Sigmoid colon (tissue), 7 donors: ENCODE measurements around the gene ATP13A5. TPM values are rescaled to one million over a fixed set of nuclear protein-coding genes. Genes with fewer than 3 reads are reported as not detected.

ENCODE experiments used
- DNase-seq: peaks from one replicate; pipeline ENCODE4 v3.0.0-alpha.2; 2019
- H3K27ac ChIP-seq, 4 donors: fragments of 200-600 bp; sonication (generic); one replicate each; pipeline ENCODE4 v1.5.1; 2016 to 2019; ENCODE audit warnings: mild to moderate bottlenecking in 1 of 4
- H3K27me3 ChIP-seq, 3 donors: fragments of 200-600 bp; sonication (generic); one replicate each; pipeline ENCODE4 v1.5.1; 2019; ENCODE audit warnings: mild to moderate bottlenecking in 1 of 3
- H3K36me3 ChIP-seq, 4 donors: fragments of 200-600 bp; sonication (generic); one replicate each; pipeline ENCODE4 v1.5.1; 2016 to 2019
- H3K4me1 ChIP-seq, 4 donors: fragments of 200-600 bp; sonication (generic); one replicate each; pipeline ENCODE4 v1.5.1; 2017 to 2019
- H3K4me3 ChIP-seq, 4 donors: fragments of 200-600 bp; sonication (generic); one replicate each; pipeline ENCODE4 v1.5.1; 2017 to 2019; ENCODE audit warnings: mild to moderate bottlenecking in 2 of 4, moderate library complexity in 1 of 4
- H3K9me3 ChIP-seq, 4 donors: fragments of 200-600 bp in 3 of 4; sonication (generic) in 3 of 4; one replicate each; pipeline versions ENCODE4 v1.5.1 to v1.6.1; 2013 to 2019
- EP300 ChIP-seq, 4 donors: sonication (generic); formaldehyde crosslinking; IDR thresholded peaks; one replicate each; pipeline ENCODE4 v1.6.1; 2017; ENCODE audit warnings: antibody characterized with exemption in 4 of 4
- POLR2A ChIP-seq, 2 donors: fragments of 450-650 bp; IDR thresholded peaks; one replicate each; pipeline ENCODE4 v1.6.1; 2016; ENCODE audit warnings: antibody characterized with exemption in 2 of 2, mild to moderate bottlenecking in 2 of 2, moderate library complexity in 2 of 2
- POLR2AphosphoS5 ChIP-seq, 4 donors: sonication (generic); formaldehyde crosslinking; IDR thresholded peaks; one replicate each; pipeline ENCODE4 v1.6.1; 2017; ENCODE audit warnings: antibody characterized with exemption in 4 of 4
- WGBS, 2 donors: extraction: QIAGEN DNeasy Blood & Tissue Kit; methylation state at CpG; one replicate each; pipeline ENCODE4 v1.1.7; 2013; 5-methylcytosine and 5-hydroxymethylcytosine counted together
- intact Hi-C: fragments of 100-400 bp; cut with DNase I; formaldehyde crosslinking; loops from one replicate; pipeline ENCODE4 v1.15.1; 2023
- polyA plus RNA-seq, 3 donors: library from polyadenylated mRNA; stranded (reverse); fragments of 200-250 nt; gene quantifications; one replicate each; pipeline ENCODE4 v1.2.3, GENCODE V29; 2013
- total RNA-seq, 4 donors: library from RNA; depleted of rRNA; stranded (reverse); fragments of >200 nt; gene quantifications; one replicate each; pipeline ENCODE4 v1.1.0, GENCODE V29; 2016
- TF ChIP-seq, protein P1 (sequence below), 4 experiments: fragments of 450-650 bp in 3 of 4; fragments of 200-600 bp in 1 of 4; IDR thresholded peaks; one replicate each; pipeline ENCODE4 v1.5.1; 2016 to 2019; ENCODE audit warnings: antibody characterized with exemption in 4 of 4, mild to moderate bottlenecking in 3 of 4, moderate library complexity in 2 of 4
- donor health status: healthy with polysubstance abuse.
- donor health status: Bipolar disorder and iron deficiency.
- donor health status: healthy.

Gene ATP13A5
- total and polyA plus RNA-seq, 7 donors = 0.16 to 1.8 TPM; not detected in 5

DNA sequence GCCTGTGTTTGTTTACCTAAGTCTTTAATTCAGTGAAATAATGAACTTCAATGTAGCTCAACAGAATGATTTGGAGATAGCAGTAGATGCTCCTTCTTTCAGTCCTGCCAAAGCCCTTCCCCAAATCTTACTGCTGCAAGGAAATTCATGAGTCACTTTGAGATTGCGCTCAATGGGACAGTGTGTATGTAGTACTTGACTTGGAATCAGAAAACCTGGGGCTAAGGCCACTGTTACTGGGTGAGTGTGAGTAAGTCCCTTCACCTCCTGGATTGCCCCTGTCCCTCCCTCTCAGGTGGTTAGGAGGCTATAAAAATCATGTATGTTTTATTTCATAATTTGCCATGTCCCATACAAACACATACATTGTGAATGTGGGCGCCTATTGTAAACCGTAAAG is 29.9 kb downstream of the ATP13A5 start:
- 53 to 74% methylated on average over 3 of the region's 3 CpGs for WGBS, 2 donors
- Histone ChIP-seq H3K27me3 (no peaks in the 10 kb centered on the region), H3K27ac (no peak overlapping the region), H3K36me3 (no peaks in the 10 kb centered on the region), H3K9me3 (no peaks in the 10 kb centered on the region), H3K4me3 (no peak overlapping the region), H3K4me1 (no peaks in the 10 kb centered on the region)
- DNase-seq = no peak
- TF ChIP-seq POLR2A (IDR thresholded peaks at IDR 0.05) (no peak), EP300 (IDR thresholded peaks at IDR 0.05) (no peak), POLR2AphosphoS5 (IDR thresholded peaks at IDR 0.05) (no peak)
- intact Hi-C loops = no loop called here

DNA sequence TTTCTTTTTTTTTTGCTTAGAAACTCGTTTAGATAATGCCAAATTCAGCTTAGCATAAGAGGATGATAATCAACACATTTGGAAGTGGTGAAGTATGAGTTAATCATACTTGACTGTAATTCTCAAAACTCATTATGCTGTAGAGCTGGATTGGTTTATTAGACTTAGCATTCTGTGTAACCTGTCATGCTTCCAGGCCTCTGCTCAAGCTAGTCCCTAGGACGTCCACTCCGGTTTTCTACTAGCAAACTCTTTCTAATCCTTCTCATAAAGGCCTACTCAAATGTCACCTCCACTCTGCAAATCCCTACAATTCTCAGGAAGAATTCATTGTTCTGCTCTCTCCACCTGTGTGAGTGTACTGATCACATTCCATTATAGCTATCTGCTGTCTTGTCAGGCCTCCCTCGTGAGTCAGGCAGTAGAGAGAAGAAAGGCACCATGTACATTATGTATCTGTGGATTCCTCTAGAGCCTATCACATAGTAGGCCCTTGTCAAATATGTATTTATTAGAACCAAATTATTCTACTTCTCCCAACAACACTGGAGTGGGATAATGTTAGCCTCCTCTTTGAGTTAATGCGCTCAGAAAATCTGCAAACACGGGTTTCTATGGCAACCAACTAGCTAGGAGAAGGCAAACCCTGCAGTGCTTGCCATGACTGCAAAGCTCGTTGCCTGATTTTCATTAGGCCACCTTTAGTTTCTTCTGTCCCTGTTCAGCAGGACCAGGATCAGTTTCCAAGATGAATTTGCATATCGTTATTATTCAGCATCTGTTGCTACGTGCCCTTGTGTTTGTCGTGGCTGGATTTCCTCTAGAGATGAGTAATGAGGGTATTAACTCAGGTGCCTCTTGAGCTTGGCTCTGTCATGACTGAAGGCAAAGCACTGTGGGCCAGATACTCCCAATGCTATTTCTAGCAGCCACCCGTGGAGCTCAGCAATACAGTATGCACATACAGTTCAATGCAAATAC is 30.7 kb downstream of the ATP13A5 start:
- no peak overlapping the region for H3K4me3 ChIP-seq
- H3K27ac ChIP-seq = no peak overlapping the region
- H3K4me1 ChIP-seq = no peaks in the 10 kb centered on the region
- intact Hi-C loops = no loop called here
- no peaks in the 10 kb centered on the region for H3K27me3 ChIP-seq
- WGBS, 2 donors = 49 to 53% methylated on average over 11 of the region's 11 CpGs
- H3K36me3 ChIP-seq = no peaks in the 10 kb centered on the region
- H3K9me3 ChIP-seq = no peaks in the 10 kb centered on the region
- DNase-seq = no peak
- TF ChIP-seq EP300 (IDR thresholded peaks at IDR 0.05) (no peak), POLR2A (IDR thresholded peaks at IDR 0.05) (no peak), POLR2AphosphoS5 (IDR thresholded peaks at IDR 0.05) (no peak)
- TF ChIP-seq, protein P1, sequence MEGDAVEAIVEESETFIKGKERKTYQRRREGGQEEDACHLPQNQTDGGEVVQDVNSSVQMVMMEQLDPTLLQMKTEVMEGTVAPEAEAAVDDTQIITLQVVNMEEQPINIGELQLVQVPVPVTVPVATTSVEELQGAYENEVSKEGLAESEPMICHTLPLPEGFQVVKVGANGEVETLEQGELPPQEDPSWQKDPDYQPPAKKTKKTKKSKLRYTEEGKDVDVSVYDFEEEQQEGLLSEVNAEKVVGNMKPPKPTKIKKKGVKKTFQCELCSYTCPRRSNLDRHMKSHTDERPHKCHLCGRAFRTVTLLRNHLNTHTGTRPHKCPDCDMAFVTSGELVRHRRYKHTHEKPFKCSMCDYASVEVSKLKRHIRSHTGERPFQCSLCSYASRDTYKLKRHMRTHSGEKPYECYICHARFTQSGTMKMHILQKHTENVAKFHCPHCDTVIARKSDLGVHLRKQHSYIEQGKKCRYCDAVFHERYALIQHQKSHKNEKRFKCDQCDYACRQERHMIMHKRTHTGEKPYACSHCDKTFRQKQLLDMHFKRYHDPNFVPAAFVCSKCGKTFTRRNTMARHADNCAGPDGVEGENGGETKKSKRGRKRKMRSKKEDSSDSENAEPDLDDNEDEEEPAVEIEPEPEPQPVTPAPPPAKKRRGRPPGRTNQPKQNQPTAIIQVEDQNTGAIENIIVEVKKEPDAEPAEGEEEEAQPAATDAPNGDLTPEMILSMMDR (IDR thresholded peaks at IDR 0.05) = no peak

DNA sequence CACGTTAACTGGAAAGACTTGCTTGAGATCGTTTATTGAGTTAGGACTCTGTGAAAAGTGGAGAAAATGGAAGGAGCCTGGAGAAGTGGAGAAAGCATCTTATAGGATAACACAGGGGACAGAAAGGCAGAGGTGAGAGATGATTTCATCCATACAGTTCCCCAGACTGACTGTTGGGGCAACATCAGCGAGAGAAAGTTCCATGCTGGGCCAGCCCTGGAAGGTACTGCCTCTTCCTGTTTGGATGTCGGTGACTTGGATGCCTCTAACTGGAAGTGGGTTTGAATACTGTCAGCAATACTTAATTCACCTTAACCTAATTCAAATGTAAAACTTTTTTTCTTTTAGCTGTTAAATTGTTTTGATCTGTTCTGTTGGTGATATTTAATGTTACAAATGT is 32.3 kb downstream of the ATP13A5 start:
- Histone ChIP-seq H3K36me3 (no peaks in the 10 kb centered on the region), H3K9me3 (no peaks in the 10 kb centered on the region), H3K27ac (no peak overlapping the region), H3K4me1 (no peaks in the 10 kb centered on the region), H3K4me3 (no peak overlapping the region), H3K27me3 (no peaks in the 10 kb centered on the region)
- 81 to 82% methylated on average over 4 of the region's 4 CpGs for WGBS, 2 donors
- TF ChIP-seq, protein P1 (IDR thresholded peaks at IDR 0.05) = no peak
- TF ChIP-seq EP300 (IDR thresholded peaks at IDR 0.05) = no peak
- TF ChIP-seq POLR2AphosphoS5 (IDR thresholded peaks at IDR 0.05) = no peak
- no peak for TF ChIP-seq POLR2A (IDR thresholded peaks at IDR 0.05)
- DNase-seq = no peak
- intact Hi-C loops = no loop called here

DNA sequence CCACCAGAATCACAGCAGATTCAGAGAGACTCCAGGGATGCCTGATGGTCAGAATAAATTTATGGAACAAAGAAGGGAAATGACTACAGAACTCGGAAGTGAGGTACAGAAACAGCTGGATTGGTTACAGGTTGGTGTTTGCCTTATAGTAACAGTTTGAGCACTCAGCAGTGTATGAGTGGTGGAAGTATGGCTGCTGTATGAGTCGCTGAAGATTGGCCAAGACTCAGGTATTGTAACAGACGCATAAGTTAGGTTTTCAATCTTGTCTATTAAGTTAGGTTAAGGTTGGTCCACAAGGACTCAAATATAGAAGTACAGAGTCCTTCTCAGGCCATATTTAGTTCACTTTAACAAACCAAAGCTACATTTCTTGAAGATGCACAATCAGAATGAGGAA is 33.1 kb downstream of the ATP13A5 start:
- no peak for DNase-seq
- no peaks in the 10 kb centered on the region for H3K27me3 ChIP-seq
- H3K4me3 ChIP-seq = no peak overlapping the region
- H3K4me1 ChIP-seq = no peaks in the 10 kb centered on the region
- H3K27ac ChIP-seq = no peak overlapping the region
- no peaks in the 10 kb centered on the region for H3K9me3 ChIP-seq
- no peaks in the 10 kb centered on the region for H3K36me3 ChIP-seq
- WGBS, 2 donors = 80 to 86% methylated on average over 3 of the region's 3 CpGs
- intact Hi-C loops = no loop called here
- TF ChIP-seq, protein P1 (IDR thresholded peaks at IDR 0.05) = no peak
- TF ChIP-seq POLR2A (IDR thresholded peaks at IDR 0.05) (no peak), EP300 (IDR thresholded peaks at IDR 0.05) (no peak), POLR2AphosphoS5 (IDR thresholded peaks at IDR 0.05) (no peak)

DNA sequence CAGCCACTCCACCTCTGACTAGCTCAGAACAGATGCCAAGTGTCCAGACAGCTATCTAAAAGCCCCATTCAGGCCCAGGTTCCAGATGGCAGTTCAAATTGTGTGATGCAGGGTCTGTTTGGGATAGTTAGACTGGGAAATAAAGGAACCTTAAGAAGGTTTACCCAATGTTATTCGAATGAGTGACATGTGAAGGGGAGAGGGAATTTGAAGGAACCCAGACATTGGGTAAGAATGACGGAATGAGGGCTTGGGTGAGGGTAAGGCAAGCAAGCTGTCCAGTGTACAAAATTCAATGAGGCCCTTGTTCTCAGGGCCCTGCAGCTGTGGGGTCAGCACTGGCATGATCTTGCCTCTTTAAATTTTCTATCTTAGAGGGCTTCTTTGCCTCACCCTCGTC is 34.1 kb downstream of the ATP13A5 start:
- Histone ChIP-seq H3K4me3 (no peak overlapping the region), H3K27me3 (no peaks in the 10 kb centered on the region), H3K36me3 (no peaks in the 10 kb centered on the region), H3K4me1 (no peaks in the 10 kb centered on the region), H3K27ac (no peak overlapping the region), H3K9me3 (no peaks in the 10 kb centered on the region)
- TF ChIP-seq EP300 (IDR thresholded peaks at IDR 0.05) (no peak), POLR2AphosphoS5 (IDR thresholded peaks at IDR 0.05) (no peak)
- WGBS, 2 donors = 53 to 59% methylated on average over 3 of the region's 3 CpGs
- DNase-seq = no peak
- intact Hi-C loops = no loop called here
